ENCODE measurements around the gene CCN2. TPM values are rescaled to one million over a fixed set of nuclear protein-coding genes. Genes with fewer than 3 reads are reported as not detected.

The CCN2 gene
- total RNA-seq, 1 experiment from 2014 or later = 3.1 TPM

GRCh38 chr6:131967948-131968347 lies 16.8 kb upstream of the CCN2 start:
- no peak overlapping the region for H2AFZ ChIP-seq (ENCODE audit: low read depth, low read length, poor library complexity, severe bottlenecking)
- no peaks in the 10 kb centered on the region for H3K4me1 ChIP-seq (ENCODE audit: control insufficient read depth in 1 of 2, insufficient read depth in 2 of 2, low read length in 2 of 2)
- H3K79me2 ChIP-seq (ENCODE audit: insufficient read depth, low read length) = no peaks in the 10 kb centered on the region
- H3K27ac ChIP-seq (ENCODE audit: low read depth, low read length) = no peak overlapping the region
- no peaks in the 10 kb centered on the region for H3K9me2 ChIP-seq (ENCODE audit: insufficient read depth)
- no peak for ATAC-seq
- POLR2A ChIA-PET = no interaction called here
- RAD21 ChIA-PET (ENCODE audit: low non-redundant PET in 1 of 2, low total read pairs in 2 of 2, uncharacterized antibody in 2 of 2, unreplicated experiment in 2 of 2) = no interaction called here
- no peaks in the 10 kb centered on the region for H3K27me3 ChIP-seq (ENCODE audit: insufficient read depth, low read length)
- H3K4me2 ChIP-seq (ENCODE audit: low read length) = no peak overlapping the region
- H3K9me3 ChIP-seq (ENCODE audit: control insufficient read depth in 1 of 2, insufficient read depth in 1 of 2, low read depth in 1 of 2, low read length in 2 of 2) = no peaks in the 10 kb centered on the region
- H3K36me3 ChIP-seq (ENCODE audit: control insufficient read depth in 1 of 2, insufficient read depth in 2 of 2, low read length in 2 of 2) = no peaks in the 10 kb centered on the region
- TF ChIP-seq EGR1 (IDR thresholded peaks at IDR 0.05; ENCODE audit: low read depth) (no peak), POLR2A (IDR thresholded peaks at IDR 0.05; ENCODE audit: borderline replicate concordance, extremely low read depth, insufficient read depth, insufficient read length) (no peak), REST (IDR thresholded peaks at IDR 0.05; ENCODE audit: low read depth) (no peak), SIN3A (IDR thresholded peaks at IDR 0.05; ENCODE audit: low read depth) (no peak), SP1 (IDR thresholded peaks at IDR 0.05; ENCODE audit: low read depth) (no peak)
- CTCF ChIA-PET = no interaction called here
- DNase-seq (ENCODE audit: low read depth, low spot score) = no peak
- no peak overlapping the region for H3K4me3 ChIP-seq (replicated peaks in 1 of 2; ENCODE audit: low read depth in 1 of 2, low read length in 2 of 2)
- H4K20me1 ChIP-seq (ENCODE audit: insufficient read depth) = no peaks in the 10 kb centered on the region
- H3K9ac ChIP-seq (ENCODE audit: low read length) = no peak overlapping the region
- intact Hi-C loops (cut with micrococcal nuclease) = no loop called here
- no TSS peak for BruUV-seq (replicated peaks)

- Histone ChIP-seq H2AFZ (ENCODE audit: low read depth, low read length, poor library complexity, severe bottlenecking) (no peak overlapping the region), H3K4me3 (replicated peaks in 1 of 2; ENCODE audit: low read depth in 1 of 2, low read length in 2 of 2) (no peak overlapping the region), H4K20me1 (ENCODE audit: insufficient read depth) (no peaks in the 10 kb centered on the region), H3K4me2 (ENCODE audit: low read length) (no peak overlapping the region), H3K9me3 (ENCODE audit: control insufficient read depth in 1 of 2, insufficient read depth in 1 of 2, low read depth in 1 of 2, low read length in 2 of 2) (no peaks in the 10 kb centered on the region), H3K27ac (ENCODE audit: low read depth, low read length) (no peak overlapping the region), H3K9me2 (ENCODE audit: insufficient read depth) (no peaks in the 10 kb centered on the region), H3K27me3 (ENCODE audit: insufficient read depth, low read length) (no peaks in the 10 kb centered on the region), H3K4me1 (ENCODE audit: control insufficient read depth in 1 of 2, insufficient read depth in 2 of 2, low read length in 2 of 2) (no peaks in the 10 kb centered on the region), H3K36me3 (ENCODE audit: control insufficient read depth in 1 of 2, insufficient read depth in 2 of 2, low read length in 2 of 2) (no peaks in the 10 kb centered on the region), H3K9ac (ENCODE audit: low read length) (no peak overlapping the region), H3K79me2 (ENCODE audit: insufficient read depth, low read length) (no peaks in the 10 kb centered on the region)
- RAD21 ChIA-PET (ENCODE audit: low non-redundant PET in 1 of 2, low total read pairs in 2 of 2, uncharacterized antibody in 2 of 2, unreplicated experiment in 2 of 2) = no interaction called here
- TF ChIP-seq ZFX (IDR thresholded peaks at IDR 0.05) (no peak), CBX3 (IDR thresholded peaks at IDR 0.05; ENCODE audit: low read depth) (no peak), RAD21 (IDR thresholded peaks at IDR 0.05; ENCODE audit: low read depth) (no peak), JUND (IDR thresholded peaks at IDR 0.05) (no peak), CEBPB (IDR thresholded peaks at IDR 0.05; ENCODE audit: low read depth) (no peak), SIN3A (IDR thresholded peaks at IDR 0.05; ENCODE audit: low read depth) (no peak), ZBTB33 (IDR thresholded peaks at IDR 0.05; ENCODE audit: extremely low read depth, insufficient replicate concordance, low read length) (no peak), POLR2AphosphoS5 (IDR thresholded peaks at IDR 0.05; ENCODE audit: low read depth, low read length) (no peak), SP1 (IDR thresholded peaks at IDR 0.05; ENCODE audit: low read depth) (no peak), SRF (IDR thresholded peaks at IDR 0.05; ENCODE audit: low read depth) (no peak)
- CTCF ChIA-PET = no interaction called here
- BruUV-seq (replicated peaks) = no TSS peak
- ATAC-seq (no peak), DNase-seq (ENCODE audit: low read depth, low spot score) (no peak)
- intact Hi-C loops (cut with micrococcal nuclease) = no loop called here
- POLR2A ChIA-PET = no interaction called here
Measured at GRCh38 chr6:131966443-131966842, 15.3 kb upstream of the CCN2 start.
